HAP-1 (cell line): ENCODE measurements around the gene ARID3C.

Experiments used
- DNase-seq, 2 experiments: peaks; one replicate each; pipeline ENCODE4 v3.0.0-alpha.2; 2016 to 2020; ENCODE audit warnings: low spot score in 2 of 2
- H3K27me3 ChIP-seq: fragments of 250-450 bp; sonication (Bioruptor Pico); 2 replicates; pipeline ENCODE4 v1.5.1; 2020; ENCODE audit warnings: low read depth, mild to moderate bottlenecking, moderate library complexity
- H3K36me3 ChIP-seq: fragments of 250-450 bp; sonication (Bioruptor Pico); replicated peaks from 2 replicates; pipeline ENCODE4 v1.5.1; 2020; ENCODE audit warnings: mild to moderate bottlenecking
- H3K4me1 ChIP-seq: fragments of 250-450 bp; sonication (Bioruptor Pico); 2 replicates; pipeline ENCODE4 v1.5.1; 2020; ENCODE audit warnings: mild to moderate bottlenecking
- H3K4me3 ChIP-seq: fragments of 250-450 bp; sonication (Bioruptor Pico); 2 replicates; pipeline ENCODE4 v1.5.1; 2020; ENCODE audit warnings: mild to moderate bottlenecking, moderate library complexity
- H3K9me3 ChIP-seq: fragments of 250-450 bp; sonication (Bioruptor Pico); 2 replicates; pipeline ENCODE4 v1.5.1; 2020; ENCODE audit warnings: mild to moderate bottlenecking, moderate library complexity
- in situ Hi-C: fragments of 300-500 bp; cut with MboI; formaldehyde crosslinking; loops from 3 replicates; pipeline ENCODE4 v1.14.3; 2020; ENCODE audit warnings: low sequenced_read_pairs, inconsistent platforms, mixed read lengths

The ARID3C gene

GRCh38 chr9:34589636-34590380 is 39.1 kb downstream of the ARID3C start, which contains the start of gene CNTFR:
Gene CNTFR, minus strand, starts transcription at chr9:34589724. Its CDS starts 20,743 bp downstream, at chr9:34568981.
- H3K9me3 ChIP-seq = no peaks in the 10 kb centered on the region
- H3K36me3 ChIP-seq = no peaks in the 10 kb centered on the region
- peak; percentile 39 to 74 for DNase-seq
- in situ Hi-C loops = loop anchor here (5.0 kb wide), 1 partner anchor 158 kb away; no protein-coding TSS in a partner anchor
- peaks cover 35% of the 10 kb centered on the region for H3K27me3 ChIP-seq
- H3K4me3 ChIP-seq = peak within 1 kb of the TSS; percentile 37
- H3K4me1 ChIP-seq = no peaks in the 10 kb centered on the region; the same call in 1 of the 2 replicates

- no peaks in the 10 kb centered on the region; the same call in 1 of the 2 replicates for H3K4me1 ChIP-seq
- H3K9me3 ChIP-seq = no peaks in the 10 kb centered on the region
- no peaks in the 10 kb centered on the region for H3K36me3 ChIP-seq
- H3K27me3 ChIP-seq = peaks cover 35% of the 10 kb centered on the region
- peak overlapping the region; percentile 37 for H3K4me3 ChIP-seq
- peak in 1 of 2 experiments; percentile 27 for DNase-seq
- in situ Hi-C loops = no loop called here
These were observed 39.9 kb downstream of the ARID3C start for GRCh38 chr9:34588671-34589635.

GRCh38 chr9:34587271-34587670 is 41.6 kb downstream of the ARID3C start:
- Histone ChIP-seq H3K4me3 (no peak overlapping the region), H3K9me3 (no peaks in the 10 kb centered on the region), H3K36me3 (no peaks in the 10 kb centered on the region), H3K27me3 (peaks cover 35% of the 10 kb centered on the region), H3K4me1 (no peaks in the 10 kb centered on the region; the same call in 1 of the 2 replicates)
- DNase-seq = no peak
- in situ Hi-C loops = no loop called here

- no peaks in the 10 kb centered on the region for H3K36me3 ChIP-seq
- in situ Hi-C loops = no loop called here
- H3K9me3 ChIP-seq = no peaks in the 10 kb centered on the region
- peaks cover 35% of the 10 kb centered on the region for H3K27me3 ChIP-seq
- H3K4me1 ChIP-seq = no peaks in the 10 kb centered on the region; the same call in 1 of the 2 replicates
- no peak for DNase-seq
- H3K4me3 ChIP-seq = no peak overlapping the region
These were observed 42.8 kb downstream of the ARID3C start for GRCh38 chr9:34585946-34586669.

- DNase-seq = no peak
- no peak overlapping the region for H3K4me3 ChIP-seq
- H3K4me1 ChIP-seq = peaks cover 4% of the 10 kb centered on the region
- H3K9me3 ChIP-seq = no peaks in the 10 kb centered on the region
- in situ Hi-C loops = no loop called here
- H3K27me3 ChIP-seq = peaks cover 35% of the 10 kb centered on the region
- H3K36me3 ChIP-seq = no peaks in the 10 kb centered on the region
These were observed 43.9 kb downstream of the ARID3C start for GRCh38 chr9:34584970-34585369.

GRCh38 chr9:34582787-34583186 is 46.1 kb downstream of the ARID3C start:
- no peaks in the 10 kb centered on the region for H3K36me3 ChIP-seq
- in situ Hi-C loops = no loop called here
- H3K27me3 ChIP-seq = peaks cover 20% of the 10 kb centered on the region
- H3K9me3 ChIP-seq = no peaks in the 10 kb centered on the region
- H3K4me3 ChIP-seq = no peak overlapping the region
- H3K4me1 ChIP-seq = peaks cover 4% of the 10 kb centered on the region; the same call in 1 of the 2 replicates
- DNase-seq = no peak

- in situ Hi-C loops = no loop called here
- Histone ChIP-seq H3K9me3 (no peaks in the 10 kb centered on the region), H3K4me3 (no peak overlapping the region), H3K4me1 (peaks cover 4% of the 10 kb centered on the region; the same call in 1 of the 2 replicates), H3K27me3 (peaks cover 6% of the 10 kb centered on the region), H3K36me3 (no peaks in the 10 kb centered on the region)
- DNase-seq = no peak
These were observed 47.5 kb downstream of the ARID3C start for GRCh38 chr9:34581318-34581717.

- H3K27me3 ChIP-seq = 0 out of 2 replicates have a peak, but pooled peaks cover 3% of the 10 kb centered on the region
- in situ Hi-C loops = no loop called here
These were observed 48.5 kb downstream of the ARID3C start for GRCh38 chr9:34580358-34580757.

GRCh38 chr9:34579808-34580163 is 49.1 kb downstream of the ARID3C start:
- Histone ChIP-seq H3K4me3 (no peak overlapping the region), H3K4me1 (peaks cover 4% of the 10 kb centered on the region; the same call in 1 of the 2 replicates), H3K27me3 (no peaks in the 10 kb centered on the region), H3K9me3 (no peaks in the 10 kb centered on the region), H3K36me3 (no peaks in the 10 kb centered on the region)
- in situ Hi-C loops = no loop called here
- no peak for DNase-seq

More at GRCh38 chr9:34580358-34580757, 48.5 kb downstream of the ARID3C start:
- Histone ChIP-seq H3K4me1 (peaks cover 4% of the 10 kb centered on the region; the same call in 1 of the 2 replicates), H3K9me3 (no peaks in the 10 kb centered on the region), H3K36me3 (no peaks in the 10 kb centered on the region), H3K4me3 (no peak overlapping the region)
- DNase-seq = peak in 1 of 2 experiments; percentile 65

GRCh38 chr9:34579104-34579807 is 49.6 kb downstream of the ARID3C start:
- DNase-seq = no peak
- Histone ChIP-seq H3K9me3 (no peaks in the 10 kb centered on the region), H3K4me1 (peaks cover 4% of the 10 kb centered on the region; the same call in 1 of the 2 replicates), H3K27me3 (no peaks in the 10 kb centered on the region), H3K4me3 (no peak overlapping the region), H3K36me3 (no peaks in the 10 kb centered on the region)
- in situ Hi-C loops = no loop called here

GRCh38 chr9:34578241-34579103 is 50.4 kb downstream of the ARID3C start:
- DNase-seq = no peak
- H3K9me3 ChIP-seq = no peaks in the 10 kb centered on the region
- H3K36me3 ChIP-seq = no peaks in the 10 kb centered on the region
- H3K4me1 ChIP-seq = peaks cover 4% of the 10 kb centered on the region; the same call in 1 of the 2 replicates
- no peak overlapping the region for H3K4me3 ChIP-seq
- no peaks in the 10 kb centered on the region for H3K27me3 ChIP-seq
- in situ Hi-C loops = no loop called here
